ENCODE measurements around the gene LANCL2. TPM values are rescaled to one million over a fixed set of nuclear protein-coding genes. Genes with fewer than 3 reads are reported as not detected.

The LANCL2 gene
- total RNA-seq, 4 donors from 2014 or later = 6.4 to 27.0 (median 15.6) TPM

GRCh38 chr7:55432506-55432905, 67.4 kb downstream of the LANCL2 start:
- H3K4me3 ChIP-seq = no peak overlapping the region
- peak overlapping the region; percentile 61 to 77 (median 68) for H3K27ac ChIP-seq
- intact Hi-C loops (cut with DNase I; ENCODE audit: low total_unique reads) (no loop called here), in situ Hi-C loops (cut with MboI; ENCODE audit: low pct_ligation_motif_present in 1 of 4, low pct_unique_long_range_greater_than_20kb in 1 of 4, low sequenced_read_pairs in 3 of 4) (loop anchor here in 1 of 4 donors (10.0 kb wide), 1 partner anchor 162 kb away; no protein-coding TSS in a partner anchor)
- no peaks in the 10 kb centered on the region for H3K9me3 ChIP-seq
- no peaks in the 10 kb centered on the region for H3K27me3 ChIP-seq
- WGBS, 2 donors (ENCODE audit: low coverage in 1 of 2) = 49 to 60% methylated on average over 3 of the region's 3 CpGs
- H3K4me1 ChIP-seq = peaks cover 0 to 32% (median 17%) of the 10 kb centered on the region in 4 donors
- DNase-seq = no peak
- TF ChIP-seq POLR2AphosphoS5 (IDR thresholded peaks at IDR 0.05) = no peak
- no peak for TF ChIP-seq CTCF (IDR thresholded peaks at IDR 0.05)
- TF ChIP-seq POLR2A (IDR thresholded peaks at IDR 0.05) = no peak
- no peak for TF ChIP-seq EP300 (IDR thresholded peaks at IDR 0.05; ENCODE audit: low read depth)
- H3K36me3 ChIP-seq = no peaks in the 10 kb centered on the region

GRCh38 chr7:55432939-55433784, 68.0 kb downstream of the LANCL2 start:
- Histone ChIP-seq H3K4me1 (peaks cover 0 to 32% (median 17%) of the 10 kb centered on the region in 4 donors), H3K9me3 (no peaks in the 10 kb centered on the region), H3K27ac (peak overlapping the region; percentile 61 to 77 (median 68)), H3K4me3 (no peak overlapping the region), H3K27me3 (no peaks in the 10 kb centered on the region), H3K36me3 (no peaks in the 10 kb centered on the region)
- WGBS, 2 donors (ENCODE audit: low coverage in 1 of 2) = 41 to 62% methylated on average over 7 to 13 of the region's 13 CpGs
- no peak for TF ChIP-seq POLR2AphosphoS5 (IDR thresholded peaks at IDR 0.05)
- peak; percentile 31 to 56 (median 49) for TF ChIP-seq CTCF (IDR thresholded peaks at IDR 0.05)
- intact Hi-C loops (cut with DNase I; ENCODE audit: low total_unique reads) = no loop called here
- no peak for DNase-seq
- in situ Hi-C loops (cut with MboI; ENCODE audit: low pct_ligation_motif_present in 1 of 4, low pct_unique_long_range_greater_than_20kb in 1 of 4, low sequenced_read_pairs in 3 of 4) = loop anchor here in 1 of 4 donors (10.0 kb wide), 1 partner anchor 162 kb away; no protein-coding TSS in a partner anchor

GRCh38 chr7:55435466-55435865, 70.3 kb downstream of the LANCL2 start:
- no peaks in the 10 kb centered on the region for H3K27me3 ChIP-seq
- no peaks in the 10 kb centered on the region for H3K9me3 ChIP-seq
- H3K4me3 ChIP-seq = no peak overlapping the region
- H3K36me3 ChIP-seq = no peaks in the 10 kb centered on the region
- intact Hi-C loops (cut with DNase I; ENCODE audit: low total_unique reads) (no loop called here), in situ Hi-C loops (cut with MboI; ENCODE audit: low pct_ligation_motif_present in 1 of 4, low pct_unique_long_range_greater_than_20kb in 1 of 4, low sequenced_read_pairs in 3 of 4) (loop anchor here in 1 of 4 donors (10.0 kb wide), 1 partner anchor 159 kb away; no protein-coding TSS in a partner anchor)
- no peak for DNase-seq
- H3K27ac ChIP-seq = no peak overlapping the region
- H3K4me1 ChIP-seq = peaks cover 0 to 27% (median 18%) of the 10 kb centered on the region in 4 donors
- TF ChIP-seq POLR2AphosphoS5 (IDR thresholded peaks at IDR 0.05) = no peak
- no peak for TF ChIP-seq POLR2A (IDR thresholded peaks at IDR 0.05)
- no peak for TF ChIP-seq EP300 (IDR thresholded peaks at IDR 0.05; ENCODE audit: low read depth)
- TF ChIP-seq CTCF (IDR thresholded peaks at IDR 0.05) = no peak
- 80% methylated on average over 10 of the region's 10 CpGs; no CpG with 5 or more reads in 1 of the 2 donors for WGBS, 2 donors (ENCODE audit: low coverage in 1 of 2)

GRCh38 chr7:55436457-55436856, 71.3 kb downstream of the LANCL2 start:
- Histone ChIP-seq H3K27me3 (no peaks in the 10 kb centered on the region), H3K9me3 (no peaks in the 10 kb centered on the region), H3K27ac (no peak overlapping the region), H3K4me3 (no peak overlapping the region), H3K36me3 (no peaks in the 10 kb centered on the region), H3K4me1 (peaks cover 0 to 17% (median 11%) of the 10 kb centered on the region in 4 donors)
- in situ Hi-C loops (cut with MboI; ENCODE audit: low pct_ligation_motif_present in 1 of 4, low pct_unique_long_range_greater_than_20kb in 1 of 4, low sequenced_read_pairs in 3 of 4) (loop anchor here in 1 of 4 donors (10.0 kb wide), 1 partner anchor 158 kb away; no protein-coding TSS in a partner anchor), intact Hi-C loops (cut with DNase I; ENCODE audit: low total_unique reads) (no loop called here)
- DNase-seq = no peak
- TF ChIP-seq CTCF (IDR thresholded peaks at IDR 0.05) = no peak
- no peak for TF ChIP-seq POLR2AphosphoS5 (IDR thresholded peaks at IDR 0.05)
- no peak for TF ChIP-seq POLR2A (IDR thresholded peaks at IDR 0.05)
- TF ChIP-seq EP300 (IDR thresholded peaks at IDR 0.05; ENCODE audit: low read depth) = no peak
- WGBS, 2 donors (ENCODE audit: low coverage in 1 of 2) = 85% methylated on average over 10 of the region's 10 CpGs; no CpG with 5 or more reads in 1 of the 2 donors

All from transverse colon (tissue), 4 donors.